Activated naive CD4-positive, alpha-beta T cell treated with anti-CD3 and anti-CD28 coated beads, Interleukin-2, amount 50 U/mL, for 24 hours (primary cell): ENCODE data around the gene EPS8L3.
"Not testable (repeated sequence)": the region's sequence is repeated elsewhere in the genome, so short reads cannot be mapped to it uniquely, and the experiment has no call there.

Experiments
- H3K27ac Mint-ChIP-seq: one replicate; pipeline ENCODE4 v1.8.0; 2021; ENCODE audit warnings: mild to moderate bottlenecking, mixed read lengths
- H3K27me3 Mint-ChIP-seq: one replicate; pipeline ENCODE4 v1.8.0; 2021; ENCODE audit warnings: mixed read lengths
- H3K36me3 Mint-ChIP-seq: one replicate; pipeline ENCODE4 v1.8.0; 2021; ENCODE audit warnings: mixed read lengths
- H3K4me1 Mint-ChIP-seq: one replicate; pipeline ENCODE4 v1.8.0; 2021; ENCODE audit warnings: mixed read lengths
- H3K4me3 Mint-ChIP-seq: one replicate; pipeline ENCODE4 v1.8.0; 2021; ENCODE audit warnings: mild to moderate bottlenecking, mixed read lengths
- H3K9me3 Mint-ChIP-seq: one replicate; pipeline ENCODE4 v1.8.0; 2021; ENCODE audit warnings: mixed read lengths

EPS8L3 gene

DNA sequence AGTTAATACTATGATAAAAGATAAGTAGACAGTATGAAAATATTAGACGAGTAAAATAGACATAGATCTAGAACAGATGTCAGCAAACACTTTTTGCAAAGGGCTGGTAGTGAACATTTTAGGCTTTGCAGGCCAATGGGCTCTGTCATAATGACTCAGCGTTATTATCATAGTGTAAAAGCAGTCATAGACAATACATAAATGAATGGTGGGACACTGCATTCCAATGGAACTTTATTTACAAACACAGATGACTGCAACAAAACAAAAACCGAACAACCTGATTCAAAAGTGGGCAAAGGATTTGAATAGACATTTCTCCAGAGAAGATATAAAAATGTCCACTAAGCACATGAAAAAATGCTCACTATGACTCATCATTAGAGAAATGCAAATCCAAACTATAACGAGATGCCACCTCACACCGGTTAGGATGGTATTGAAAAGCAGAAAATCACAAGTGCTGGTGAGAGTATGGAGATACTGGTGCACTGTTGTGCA, 44.3 kb downstream of the EPS8L3 start:
- H3K36me3 Mint-ChIP-seq, result no peaks in the 10 kb centered on the region
- peaks cover 2% of the 10 kb centered on the region for H3K27me3 Mint-ChIP-seq
- H3K4me3 Mint-ChIP-seq, result no peak overlapping the region
- H3K27ac Mint-ChIP-seq, result peak overlapping the region; percentile 10
- H3K9me3 Mint-ChIP-seq, result no peaks in the 10 kb centered on the region
- peaks cover 4% of the 10 kb centered on the region for H3K4me1 Mint-ChIP-seq

DNA sequence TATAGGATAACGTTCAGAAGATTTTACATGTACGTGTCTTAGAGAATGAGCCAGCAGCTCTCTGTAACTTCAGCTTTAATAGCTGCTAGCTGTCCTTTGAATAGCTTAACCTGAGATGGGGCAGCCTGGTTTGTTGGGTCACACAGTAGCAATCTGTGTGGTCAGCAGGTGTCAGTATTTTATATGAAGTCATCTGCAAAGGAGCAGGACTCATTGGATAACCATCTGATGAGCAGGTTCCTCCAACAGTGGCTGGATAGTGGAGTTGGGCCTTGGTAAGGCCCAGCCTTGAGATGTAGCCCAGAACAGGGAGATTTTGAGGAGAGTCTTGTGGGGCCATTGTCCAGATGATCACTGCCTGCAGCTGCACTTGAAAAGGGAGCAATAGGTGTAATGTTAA, 45.2 kb downstream of the EPS8L3 start:
- peaks cover 10% of the 10 kb centered on the region for H3K27me3 Mint-ChIP-seq
- no peak overlapping the region for H3K27ac Mint-ChIP-seq
- peaks cover under 1% of the 10 kb centered on the region for H3K36me3 Mint-ChIP-seq
- H3K4me1 Mint-ChIP-seq, result peaks cover 4% of the 10 kb centered on the region
- no peaks in the 10 kb centered on the region for H3K9me3 Mint-ChIP-seq
- H3K4me3 Mint-ChIP-seq, result no peak overlapping the region

DNA sequence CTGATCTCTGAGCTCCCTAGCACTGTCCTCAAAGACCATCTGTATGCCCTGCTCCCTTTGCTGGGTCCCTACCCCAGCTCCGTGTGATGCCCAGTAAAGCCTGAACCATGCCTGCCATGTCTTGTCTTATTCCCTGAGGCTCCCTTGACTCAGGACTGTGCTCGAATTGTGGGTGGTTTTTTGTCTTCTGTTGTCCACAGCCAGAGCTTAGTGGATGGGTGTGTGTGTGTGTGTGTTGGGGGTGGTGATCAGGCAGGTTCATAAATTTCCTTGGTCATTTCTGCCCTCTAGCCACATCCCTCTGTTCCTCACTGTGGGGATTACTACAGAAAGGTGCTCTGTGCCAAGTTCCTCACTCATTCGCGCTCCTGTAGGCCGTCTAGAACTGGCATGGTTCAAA, 46.0 kb downstream of the EPS8L3 start:
- Mint-ChIP-seq H3K27ac (no peak overlapping the region), H3K36me3 (peaks cover 2% of the 10 kb centered on the region), H3K4me1 (peaks cover 4% of the 10 kb centered on the region), H3K4me3 (no peak overlapping the region), H3K9me3 (no peaks in the 10 kb centered on the region), H3K27me3 (peaks cover 12% of the 10 kb centered on the region)

DNA sequence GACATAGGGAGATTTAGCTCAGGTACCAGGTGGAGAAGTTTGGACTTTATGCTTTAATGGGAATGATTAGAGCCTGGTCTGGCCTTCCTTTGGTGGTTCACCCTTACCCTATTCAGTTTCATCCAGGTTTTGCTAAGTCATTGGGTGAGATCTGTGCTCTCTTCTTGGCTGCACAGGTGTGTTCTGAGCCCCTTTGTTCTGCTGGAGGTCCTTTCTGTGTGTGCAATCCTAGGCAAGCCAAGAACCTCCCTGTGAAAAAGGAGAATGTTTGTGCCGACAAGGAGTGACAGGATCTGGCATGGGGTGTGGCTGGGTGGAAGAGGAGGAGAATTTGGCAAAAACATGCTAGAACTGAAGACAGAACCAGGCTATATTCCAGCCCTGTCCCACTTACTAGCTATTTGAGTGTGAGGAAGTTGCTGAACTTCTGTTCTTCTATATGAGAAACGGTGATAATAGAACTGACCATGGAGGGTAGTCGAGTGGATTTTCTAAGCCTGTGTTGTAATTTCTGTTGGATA, 47.1 kb downstream of the EPS8L3 start:
- Mint-ChIP-seq H3K4me3 (no peak overlapping the region), H3K27ac (no peak overlapping the region), H3K27me3 (peaks cover 13% of the 10 kb centered on the region), H3K4me1 (peaks cover 4% of the 10 kb centered on the region), H3K36me3 (peaks cover 2% of the 10 kb centered on the region), H3K9me3 (no peaks in the 10 kb centered on the region)

DNA sequence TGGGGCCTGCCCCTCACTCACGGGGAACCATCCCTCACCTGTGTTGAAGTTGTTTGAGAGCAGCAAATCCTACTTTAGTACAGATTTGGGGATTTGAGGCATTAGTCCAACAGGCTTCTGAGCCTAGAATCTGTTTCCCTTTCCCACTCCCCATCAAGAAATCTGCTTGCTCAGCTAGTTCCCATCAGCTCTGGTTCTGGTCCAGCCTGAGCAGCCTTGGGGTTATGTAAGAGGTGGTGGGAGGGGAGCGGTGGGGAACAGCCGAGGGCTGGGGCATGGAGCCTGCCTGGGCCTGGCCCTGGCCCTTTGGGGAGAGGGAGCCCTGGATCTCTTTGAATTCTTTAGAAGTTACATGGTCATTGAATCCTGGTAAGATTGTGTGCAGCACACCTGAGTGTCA, 47.6 kb downstream of the EPS8L3 start:
- H3K4me1 Mint-ChIP-seq, result peaks cover 4% of the 10 kb centered on the region
- peaks cover 13% of the 10 kb centered on the region for H3K27me3 Mint-ChIP-seq
- no peak overlapping the region for H3K27ac Mint-ChIP-seq
- H3K4me3 Mint-ChIP-seq, result no peak overlapping the region
- H3K9me3 Mint-ChIP-seq, result no peaks in the 10 kb centered on the region
- peaks cover 2% of the 10 kb centered on the region for H3K36me3 Mint-ChIP-seq

DNA sequence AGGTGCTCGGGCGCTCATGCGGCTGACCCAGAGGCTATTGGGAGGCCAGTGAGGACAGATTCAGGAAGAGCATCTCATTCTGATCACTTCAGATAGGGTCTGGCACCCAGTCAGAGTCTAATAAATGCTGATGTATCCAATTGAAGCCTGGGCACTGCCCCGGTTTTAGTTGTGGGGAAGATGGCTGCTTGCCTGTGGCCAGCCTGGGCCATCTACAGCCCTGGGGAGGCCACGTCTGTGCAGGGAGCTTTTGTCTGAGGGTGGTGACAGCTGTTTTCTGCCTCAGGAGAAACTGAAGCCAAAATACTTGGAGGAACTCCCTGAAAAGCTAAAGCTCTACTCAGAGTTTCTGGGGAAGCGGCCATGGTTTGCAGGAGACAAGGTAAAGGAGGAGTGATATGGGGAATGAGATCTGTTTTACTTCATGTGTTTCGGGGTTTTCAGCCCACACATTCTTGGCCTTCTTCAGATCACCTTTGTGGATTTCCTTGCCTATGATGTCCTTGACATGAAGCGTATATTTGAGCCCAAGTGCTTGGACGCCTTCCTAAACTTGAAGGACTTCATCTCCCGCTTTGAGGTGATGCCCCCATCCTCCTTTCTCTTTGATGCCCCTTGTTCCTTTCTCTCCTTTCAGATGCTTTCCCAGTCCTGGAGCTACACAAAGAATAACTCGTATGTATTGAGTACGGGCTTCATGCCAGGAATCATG, 48.9 kb downstream of the EPS8L3 start:
- Mint-ChIP-seq H3K27me3 (peaks cover 13% of the 10 kb centered on the region), H3K36me3 (peaks cover 2% of the 10 kb centered on the region), H3K9me3 (no peaks in the 10 kb centered on the region), H3K27ac (peak overlapping the region; percentile 43), H3K4me3 (no peak overlapping the region), H3K4me1 (peaks cover 4% of the 10 kb centered on the region)

DNA sequence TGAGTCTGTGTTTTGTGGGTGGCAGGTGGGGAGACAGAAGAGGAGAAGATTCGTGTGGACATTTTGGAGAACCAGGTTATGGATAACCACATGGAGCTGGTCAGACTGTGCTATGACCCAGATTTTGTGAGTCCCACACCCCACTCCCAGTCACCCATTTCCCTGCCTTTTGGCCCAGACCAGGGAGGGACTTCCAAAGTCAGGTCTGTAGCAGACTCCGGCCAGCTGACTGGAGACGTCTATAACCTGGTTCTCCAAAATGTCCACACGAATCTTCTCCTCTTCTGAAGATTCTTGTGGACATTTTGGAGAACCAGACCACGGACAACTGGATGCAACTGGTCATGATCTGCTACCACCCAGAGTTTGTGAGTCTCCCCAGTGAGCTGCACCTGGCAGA, 50.1 kb downstream of the EPS8L3 start:
- Mint-ChIP-seq H3K36me3 (peaks cover 9% of the 10 kb centered on the region), H3K27ac (no peak overlapping the region), H3K27me3 (peaks cover 13% of the 10 kb centered on the region), H3K4me3 (no peak overlapping the region), H3K4me1 (no peaks in the 10 kb centered on the region), H3K9me3 (no peaks in the 10 kb centered on the region)

DNA sequence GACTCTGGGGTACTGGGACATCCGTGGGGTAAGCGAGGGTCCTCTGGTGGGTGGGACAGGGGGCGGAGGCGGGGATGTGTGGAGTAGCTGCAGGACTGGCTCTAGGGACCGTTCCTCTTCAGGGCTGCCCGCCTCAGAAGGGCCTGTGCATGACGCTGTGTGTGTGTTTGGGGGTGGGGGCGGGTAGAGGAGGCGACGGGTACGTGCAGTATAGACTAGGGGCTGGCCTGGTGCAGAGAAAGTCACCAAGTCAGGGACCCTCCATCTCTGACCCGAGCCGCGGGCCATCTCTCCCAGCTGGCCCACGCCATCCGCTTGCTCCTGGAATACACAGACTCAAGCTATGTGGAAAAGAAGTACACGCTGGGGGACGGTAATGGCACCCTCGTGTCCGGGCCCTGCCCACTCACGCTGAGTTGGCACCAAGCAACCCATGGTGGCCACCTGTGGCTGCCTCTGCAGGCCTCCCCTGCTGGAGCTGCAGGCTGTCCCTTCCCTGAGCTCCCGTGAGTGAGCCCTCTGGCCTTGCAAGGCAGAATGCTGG, 51.3 kb downstream of the EPS8L3 start:
- Mint-ChIP-seq H3K27ac (no peak overlapping the region), H3K4me1 (no peaks in the 10 kb centered on the region), H3K4me3 (no peak overlapping the region), H3K27me3 (peaks cover 13% of the 10 kb centered on the region), H3K9me3 (no peaks in the 10 kb centered on the region), H3K36me3 (peaks cover 14% of the 10 kb centered on the region)

DNA sequence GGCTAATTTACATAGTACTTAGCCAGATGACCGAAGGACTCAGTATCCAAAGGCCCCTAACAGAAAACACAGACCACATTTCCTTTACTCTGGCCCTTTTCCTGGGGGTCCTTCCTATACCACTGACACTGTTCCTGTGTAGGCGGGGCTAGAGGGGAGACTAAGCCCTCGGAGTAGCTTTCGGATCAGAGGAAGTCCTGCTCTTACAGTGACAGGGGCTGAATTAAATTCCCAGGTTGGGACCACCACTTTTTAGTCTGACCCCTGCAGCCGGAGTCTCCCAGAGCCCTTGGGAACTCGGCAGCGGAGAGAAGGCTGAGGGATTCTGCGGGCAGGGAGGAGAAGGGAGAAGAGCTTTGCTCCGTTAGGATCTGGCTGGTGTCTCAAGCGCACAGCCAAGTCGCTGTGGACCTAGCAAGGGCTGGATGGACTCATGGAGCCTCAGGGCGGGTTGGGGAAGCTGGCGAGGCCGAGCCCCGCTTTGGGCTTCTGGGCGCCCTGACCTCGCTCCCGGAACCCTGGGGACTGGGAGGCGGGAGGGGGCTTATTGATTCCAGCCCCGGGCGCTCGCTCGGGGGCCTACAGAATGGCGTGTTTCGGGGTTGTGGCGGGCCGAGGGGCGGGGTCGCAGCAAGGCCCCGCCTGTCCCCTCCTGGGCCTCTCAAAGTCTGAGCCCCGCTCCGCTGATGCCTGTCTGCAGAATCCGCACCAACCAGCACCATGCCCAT, 52.0 kb downstream of the EPS8L3 start, which contains the start of gene GSTM5:
GSTM5 (plus strand) TSS at position 659 of the 728 bp plus-strand sequence; CDS start at position 721, 62 bp downstream.
- H3K4me1 Mint-ChIP-seq, H3K9me3 Mint-ChIP-seq: not testable (repeated sequence)
- Mint-ChIP-seq H3K36me3 (peaks cover 18% of the 10 kb centered on the region), H3K4me3 (peak within 1 kb of the TSS; percentile 82), H3K27me3 (peaks cover 13% of the 10 kb centered on the region), H3K27ac (peak within 1 kb of the TSS; percentile 68)

DNA sequence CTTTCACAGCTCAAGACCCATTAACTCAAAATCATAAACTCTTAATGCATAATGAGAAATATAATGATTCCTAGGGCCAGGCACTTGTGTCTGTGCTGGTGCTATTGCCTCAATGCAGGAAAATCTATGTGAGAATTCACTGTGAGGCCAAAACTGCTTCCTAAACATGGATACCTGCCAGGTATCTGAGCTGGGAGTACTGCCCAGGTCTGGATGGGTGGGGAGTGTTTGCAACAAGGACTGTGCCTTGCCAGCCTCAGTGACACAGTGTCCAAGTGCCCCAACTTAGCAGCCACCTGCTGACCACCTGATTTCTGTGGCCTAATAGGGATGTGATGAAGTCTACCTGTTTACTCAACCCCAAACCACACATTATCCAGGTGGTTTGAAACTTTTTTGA, 53.9 kb downstream of the EPS8L3 start:
- H3K9me3 Mint-ChIP-seq, H3K4me1 Mint-ChIP-seq, H3K27ac Mint-ChIP-seq, H3K4me3 Mint-ChIP-seq: not testable (repeated sequence)
- H3K36me3 Mint-ChIP-seq, result peaks cover 18% of the 10 kb centered on the region
- peaks cover 12% of the 10 kb centered on the region for H3K27me3 Mint-ChIP-seq

DNA sequence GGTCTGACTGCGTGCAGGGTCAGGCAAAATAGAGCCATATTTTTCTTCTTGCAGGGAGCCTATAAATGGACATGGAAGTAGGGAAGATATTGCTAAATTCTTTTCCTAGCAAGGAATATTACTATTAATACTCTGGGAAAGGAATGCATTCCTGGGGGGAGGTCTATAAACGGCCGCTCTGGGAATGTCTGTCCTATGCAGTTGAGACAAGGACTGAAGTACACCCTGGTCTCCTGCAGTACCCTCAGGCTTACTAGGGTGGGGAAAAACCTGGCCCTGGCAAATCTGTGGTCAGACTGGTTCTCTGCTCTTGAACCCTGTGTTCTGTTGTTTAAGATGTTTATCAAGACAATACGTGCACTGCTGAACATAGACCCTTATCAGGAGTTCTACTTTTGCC, 54.8 kb downstream of the EPS8L3 start:
- not testable (repeated sequence) for H3K27ac Mint-ChIP-seq, H3K27me3 Mint-ChIP-seq, H3K9me3 Mint-ChIP-seq, H3K4me1 Mint-ChIP-seq, H3K4me3 Mint-ChIP-seq
- H3K36me3 Mint-ChIP-seq, result peaks cover 20% of the 10 kb centered on the region

DNA sequence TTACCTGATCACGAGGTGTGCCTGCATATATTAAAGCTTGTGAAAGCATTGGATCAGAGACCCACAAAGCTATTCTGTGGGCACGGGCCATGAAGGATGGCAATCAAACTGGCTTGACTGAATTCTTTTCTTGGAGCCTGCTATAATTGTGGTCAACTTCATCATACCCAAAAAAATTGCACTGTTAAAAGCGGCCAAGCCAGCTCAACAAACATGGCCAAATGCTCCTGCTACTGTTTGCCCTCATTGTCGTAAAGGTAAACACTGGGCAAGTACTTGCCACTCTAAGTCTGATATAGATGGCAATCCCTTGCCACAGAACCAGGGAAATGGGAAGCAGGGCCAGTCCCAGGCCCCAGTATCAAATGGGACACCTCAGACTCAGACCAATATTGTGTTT, 58.3 kb downstream of the EPS8L3 start:
- Mint-ChIP-seq H3K9me3 (no peaks in the 10 kb centered on the region), H3K4me3 (no peak overlapping the region), H3K27ac (no peak overlapping the region), H3K36me3 (peaks cover 24% of the 10 kb centered on the region), H3K27me3 (no peaks in the 10 kb centered on the region), H3K4me1 (no peaks in the 10 kb centered on the region)

DNA sequence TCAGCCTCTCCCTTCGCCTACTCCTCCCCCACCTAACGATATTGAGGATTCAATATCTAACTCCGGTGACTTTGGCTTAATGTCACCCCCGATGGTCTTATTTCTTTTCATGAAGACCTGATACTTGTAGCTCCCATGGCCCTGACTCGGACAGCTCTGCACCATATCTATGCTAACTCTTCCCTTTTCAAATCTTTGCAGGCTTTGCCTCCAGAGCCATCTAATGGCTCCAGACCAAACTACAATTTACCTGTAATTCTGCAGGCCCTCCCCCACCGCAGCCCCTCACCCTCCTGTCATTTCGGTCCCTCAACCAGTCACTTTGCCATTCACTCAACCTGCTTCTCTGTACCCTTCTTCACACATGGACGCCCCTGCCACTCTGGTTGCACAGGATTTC, 59.5 kb downstream of the EPS8L3 start:
- Mint-ChIP-seq H3K9me3 (no peaks in the 10 kb centered on the region), H3K4me1 (no peaks in the 10 kb centered on the region), H3K4me3 (no peak overlapping the region), H3K36me3 (peaks cover 20% of the 10 kb centered on the region), H3K27ac (no peak overlapping the region), H3K27me3 (no peaks in the 10 kb centered on the region)

DNA sequence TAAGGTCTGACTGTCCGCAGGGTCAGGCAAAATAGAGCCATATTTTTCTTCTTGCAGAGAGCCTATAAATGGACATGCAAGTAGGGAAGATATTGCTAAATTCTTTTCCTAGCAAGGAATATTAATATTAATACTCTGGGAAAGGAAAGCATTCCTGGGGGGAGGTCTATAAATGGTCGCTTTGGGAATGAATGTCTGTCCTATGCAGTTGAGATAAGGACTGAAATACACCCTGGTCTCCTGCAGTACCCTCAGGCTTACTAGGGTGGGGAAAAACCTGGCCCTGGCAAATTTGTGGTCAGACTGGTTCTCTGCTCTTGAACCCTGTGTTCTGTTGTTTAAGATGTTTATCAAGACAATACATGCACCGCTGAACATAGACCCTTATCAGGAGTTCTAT, 60.8 kb downstream of the EPS8L3 start:
- H3K27me3 Mint-ChIP-seq, H3K4me1 Mint-ChIP-seq, H3K9me3 Mint-ChIP-seq, H3K27ac Mint-ChIP-seq, H3K4me3 Mint-ChIP-seq: not testable (repeated sequence)
- H3K36me3 Mint-ChIP-seq, result peaks cover 13% of the 10 kb centered on the region
